Gastroesophageal sphincter (tissue), 3 donors: ENCODE measurements around the gene DACH1.

Source experiments
- CTCF ChIP-seq, 4 experiments: fragments of 200-600 bp in 2 of 4; fragments of 450-650 bp in 2 of 4; sonication (generic) in 1 of 4; IDR thresholded peaks; one replicate each; pipeline ENCODE4 v1.5.1; 2017 to 2019; ENCODE audit warnings: antibody characterized with exemption in 4 of 4, mild to moderate bottlenecking in 2 of 4, moderate library complexity in 2 of 4
- POLR2AphosphoS5 ChIP-seq: sonication (generic); formaldehyde crosslinking; IDR thresholded peaks from one replicate; pipeline ENCODE4 v1.6.1; 2017; ENCODE audit warnings: antibody characterized with exemption

- TF ChIP-seq CTCF (IDR thresholded peaks at IDR 0.05): no peak
- TF ChIP-seq POLR2AphosphoS5: no peak
Observed at GRCh38 chr13:71629167-71629566, 237.8 kb downstream of the DACH1 start.
